HCT116 (cell line): ENCODE results near the gene POLR1B.

Source experiments
- ATF3 ChIP-seq: IDR thresholded peaks from 2 replicates; pipeline ENCODE4 v1.6.1; 2012
- CEBPB ChIP-seq: IDR thresholded peaks from 2 replicates; pipeline ENCODE4 v1.6.1; 2012; ENCODE audit warnings: low read depth
- CTCF ChIP-seq, 3 experiments: fragments of 200-600 bp in 1 of 3; sonication (generic) in 1 of 3; IDR thresholded peaks in 2 of 3; conservative IDR thresholded peaks in 1 of 3; 2 replicates each; pipeline ENCODE4 v1.5.1; 2012 to 2017; ENCODE audit warnings: low read depth in 2 of 3, low read length in 2 of 3, antibody characterized with exemption in 1 of 3, borderline replicate concordance in 1 of 3, control low read depth in 1 of 3, mild to moderate bottlenecking in 1 of 3, mixed read lengths in 1 of 3, mixed run types in 1 of 3, moderate library complexity in 1 of 3; ENCODE audit not compliant: insufficient read depth in 1 of 3
- ELF1 ChIP-seq: IDR thresholded peaks from 2 replicates; pipeline ENCODE4 v1.6.1; 2012; ENCODE audit warnings: low read depth, borderline replicate concordance
- EZH2 ChIP-seq: fragments of 200-600 bp; sonication (generic); IDR thresholded peaks from 2 replicates; pipeline ENCODE4 v1.6.1; 2017; ENCODE audit warnings: antibody characterized with exemption, mixed run types
- FOSL1 ChIP-seq: IDR thresholded peaks from 2 replicates; pipeline ENCODE4 v1.6.1; 2012; ENCODE audit warnings: low read depth
- JUND ChIP-seq: IDR thresholded peaks from 2 replicates; pipeline ENCODE4 v1.6.1; 2012
- POLR2A ChIP-seq: IDR thresholded peaks from 2 replicates; pipeline ENCODE4 v1.7.0; 2011; ENCODE audit warnings: borderline replicate concordance; ENCODE audit not compliant: insufficient read depth, insufficient read length; ENCODE audit errors: extremely low read depth
- POLR2AphosphoS5 ChIP-seq: IDR thresholded peaks from 2 replicates; pipeline ENCODE4 v1.6.1; 2011; ENCODE audit warnings: mild to moderate bottlenecking, low read depth, low read length, moderate library complexity
- RAD21 ChIP-seq: IDR thresholded peaks from 2 replicates; pipeline ENCODE4 v1.6.1; 2012; ENCODE audit warnings: low read depth, mild to moderate bottlenecking
- REST ChIP-seq: IDR thresholded peaks from 2 replicates; pipeline ENCODE4 v1.6.1; 2012; ENCODE audit warnings: low read depth
- SP1 ChIP-seq: IDR thresholded peaks from 2 replicates; pipeline ENCODE4 v1.6.1; 2012; ENCODE audit warnings: low read depth
- SRF ChIP-seq: IDR thresholded peaks from 2 replicates; pipeline ENCODE4 v1.6.1; 2012; ENCODE audit warnings: low read depth
- TCF7L2 ChIP-seq: IDR thresholded peaks from 2 replicates; pipeline ENCODE4 v1.7.0; 2011; ENCODE audit warnings: borderline replicate concordance, inconsistent platforms; ENCODE audit not compliant: insufficient read depth, insufficient read length; ENCODE audit errors: extremely low read depth

GRCh38 chr2:112614201-112614840, 72.1 kb downstream of the POLR1B start:
- TF ChIP-seq CEBPB: no peak
- no peak for TF ChIP-seq CTCF (IDR thresholded peaks at IDR 0.05 in 2 of 3, conservative IDR thresholded peaks at IDR 0.05 in 1 of 3; ENCODE audit: borderline replicate concordance in 1 of 3, insufficient read depth in 1 of 3, low read depth in 2 of 3, low read length in 2 of 3)
- no peak for TF ChIP-seq RAD21
- TF ChIP-seq POLR2AphosphoS5: no peak
- TF ChIP-seq EZH2: no peak
- TF ChIP-seq ATF3: no peak
- no peak for TF ChIP-seq REST
- TF ChIP-seq SRF: no peak
- no peak for TF ChIP-seq FOSL1
- no peak for TF ChIP-seq POLR2A
- TF ChIP-seq ELF1: no peak
- TF ChIP-seq TCF7L2: no peak
- no peak for TF ChIP-seq JUND
- no peak for TF ChIP-seq SP1
